Testis (tissue), 2 donors: ENCODE data around the gene SPATA25.

Source experiments
- CTCF ChIP-seq, 3 experiments: fragments of 450-650 bp in 2 of 3; fragments of 200-600 bp in 1 of 3; sonication (generic) in 1 of 3; IDR thresholded peaks; one replicate each; pipeline ENCODE4 v1.5.1; 2016 to 2019; ENCODE audit warnings: antibody characterized with exemption in 3 of 3, mild to moderate bottlenecking in 2 of 3, moderate library complexity in 1 of 3
- POLR2A ChIP-seq: fragments of 450-650 bp; IDR thresholded peaks from one replicate; pipeline ENCODE4 v1.6.1; 2017; ENCODE audit warnings: antibody characterized with exemption, mild to moderate bottlenecking, moderate library complexity

- TF ChIP-seq CTCF (IDR thresholded peaks at IDR 0.05) = no peak
- TF ChIP-seq POLR2A = no peak
Measured at GRCh38 chr20:45857114-45857881, 30.1 kb downstream of the SPATA25 start, which contains the start of the genes ACOT8 and ZSWIM3.
